NCI-H748 (cell line): Measurements from ENCODE around the gene TAPT1.
A peak's percentile ranks its signal among the peaks of the same experiment; 100 is the strongest.
"Not testable (repeated sequence)": the region's sequence is repeated elsewhere in the genome, so short reads cannot be mapped to it uniquely, and the experiment has no call there.

Source experiments
- DNase-seq: peaks from one replicate; lab custom pipeline; 2025; ENCODE audit not compliant: unreplicated experiment; lab: John Stamatoyannopoulos, UW

TAPT1 gene

DNA sequence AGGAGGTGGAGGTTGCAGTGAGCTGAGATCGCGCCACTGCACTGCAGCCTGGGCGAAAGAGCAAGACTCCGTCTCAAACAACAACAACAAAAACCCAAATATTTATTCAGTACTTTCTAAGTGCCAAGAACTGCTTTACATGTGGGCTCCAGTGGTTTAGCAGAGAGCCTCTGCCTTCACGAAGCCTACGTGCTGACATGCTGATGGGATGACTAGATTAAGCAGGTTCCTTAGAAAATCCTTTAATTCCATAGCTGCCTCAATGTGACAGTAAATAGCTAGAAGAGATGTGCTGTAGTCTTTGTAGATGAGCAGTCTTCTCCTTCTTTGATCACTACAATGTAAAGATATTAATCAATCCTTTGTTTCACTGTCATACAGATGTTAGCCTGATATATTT is 49.6 kb downstream of the TAPT1 start:
- DNase-seq: no peak

DNA sequence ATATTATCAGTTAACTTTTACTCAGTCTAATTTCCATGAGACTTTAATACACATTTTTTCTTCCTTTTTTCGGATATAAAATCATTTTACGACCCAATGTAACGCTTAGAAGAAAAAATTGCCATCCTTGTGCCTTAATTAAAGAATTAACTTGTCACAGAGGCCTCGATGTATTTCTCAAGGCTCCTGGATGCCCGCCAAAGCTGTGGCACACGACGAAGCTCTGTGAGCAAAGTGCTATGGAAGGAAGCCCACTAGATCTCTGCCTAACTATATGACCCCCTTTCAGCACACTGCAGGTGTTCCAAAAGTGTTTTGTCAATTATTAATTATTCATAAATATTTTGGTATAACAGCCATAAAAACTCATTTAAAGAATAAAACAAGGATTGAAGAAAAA is 54.4 kb downstream of the TAPT1 start:
- no peak for DNase-seq

DNA sequence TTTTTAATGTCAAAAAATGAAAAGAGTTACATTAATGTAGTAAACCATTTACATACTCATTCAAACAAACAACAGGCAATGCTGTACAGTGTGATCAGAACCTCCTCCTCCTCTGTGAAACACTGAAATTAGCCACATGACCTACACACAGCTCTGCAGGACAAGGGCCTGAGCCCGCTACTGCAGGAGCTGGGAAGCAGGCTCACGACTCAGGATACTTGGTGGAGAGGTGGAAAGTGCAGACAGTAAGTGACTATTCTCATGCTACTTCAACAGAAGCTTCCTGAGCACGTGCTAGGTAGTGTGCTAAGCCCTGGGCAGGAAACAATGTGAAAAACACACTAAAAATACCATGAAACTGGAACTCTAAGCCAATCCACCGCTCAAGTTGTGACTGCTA is 56.8 kb downstream of the TAPT1 start:
- no peak for DNase-seq

DNA sequence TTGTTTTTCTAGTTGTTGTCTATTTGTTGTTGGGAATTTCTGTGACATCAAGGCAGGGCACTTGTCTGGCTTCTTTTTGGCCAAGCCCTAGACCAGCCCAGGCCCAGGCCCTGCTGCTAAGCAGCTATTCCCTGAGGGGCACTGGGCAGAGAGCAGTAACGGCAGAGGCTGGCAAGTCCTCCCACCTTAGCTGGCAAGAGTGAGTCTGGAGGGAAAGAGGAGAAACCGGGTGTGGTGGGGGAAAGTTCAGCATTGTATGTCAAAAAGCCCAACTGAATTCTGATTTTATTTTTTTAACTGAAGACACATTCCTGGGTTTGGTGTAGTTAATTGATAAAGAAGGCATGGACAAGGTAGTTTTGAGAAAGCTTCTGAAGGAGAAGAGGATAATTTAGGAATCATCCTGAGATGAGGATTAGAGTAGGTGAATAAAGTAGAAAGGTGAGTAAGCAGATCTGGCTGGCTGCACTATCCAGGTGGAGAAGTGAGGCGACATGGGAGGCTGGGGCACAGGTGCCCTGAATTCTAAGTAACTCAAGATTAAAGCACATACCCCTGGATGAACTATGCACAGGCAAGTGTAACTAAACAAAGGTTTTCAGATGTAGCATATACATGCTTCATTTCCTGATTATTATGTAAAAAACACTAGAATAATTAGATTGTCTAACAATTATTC is 57.4 kb downstream of the TAPT1 start:
- no peak for DNase-seq

DNA sequence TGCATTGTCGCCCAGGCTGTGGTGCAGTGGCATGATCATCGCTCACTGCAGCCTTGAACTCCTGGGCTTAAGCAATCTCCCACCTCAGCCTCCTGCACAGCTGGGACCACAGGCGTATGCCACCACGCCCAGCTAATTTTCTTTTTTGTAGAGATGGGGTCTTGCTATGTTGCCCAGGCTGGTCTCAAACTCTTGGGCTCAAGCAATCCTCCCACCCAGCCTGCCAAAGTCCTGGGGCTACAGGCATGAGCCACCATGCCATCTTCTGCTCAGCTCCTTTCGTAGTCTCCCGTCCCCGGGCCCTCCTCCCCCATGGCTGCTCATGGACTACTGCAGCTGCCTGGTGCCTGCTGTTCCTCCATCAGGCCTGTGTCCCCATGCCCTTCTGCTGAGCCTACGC is 58.1 kb downstream of the TAPT1 start:
- no peak for DNase-seq

DNA sequence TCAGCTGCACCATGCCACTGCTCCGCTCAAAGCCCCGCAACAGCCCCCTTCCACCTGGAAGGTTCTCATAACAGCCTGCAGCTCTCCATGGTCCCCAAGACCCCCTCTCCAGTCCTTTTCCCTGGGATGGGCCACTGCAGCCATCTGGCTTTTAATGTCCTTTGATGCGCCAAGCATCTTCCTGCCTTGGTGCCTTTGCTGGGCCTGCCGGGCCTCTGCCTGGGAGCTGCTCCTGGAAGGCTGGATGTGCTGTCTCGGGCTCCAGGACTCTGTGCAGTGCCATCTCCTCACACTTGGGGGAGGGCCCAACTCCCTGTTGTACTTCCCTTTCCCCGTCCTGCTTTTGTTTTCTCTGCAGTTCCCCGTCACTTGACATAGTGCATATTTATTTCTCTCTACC is 60.3 kb downstream of the TAPT1 start:
- DNase-seq: no peak

DNA sequence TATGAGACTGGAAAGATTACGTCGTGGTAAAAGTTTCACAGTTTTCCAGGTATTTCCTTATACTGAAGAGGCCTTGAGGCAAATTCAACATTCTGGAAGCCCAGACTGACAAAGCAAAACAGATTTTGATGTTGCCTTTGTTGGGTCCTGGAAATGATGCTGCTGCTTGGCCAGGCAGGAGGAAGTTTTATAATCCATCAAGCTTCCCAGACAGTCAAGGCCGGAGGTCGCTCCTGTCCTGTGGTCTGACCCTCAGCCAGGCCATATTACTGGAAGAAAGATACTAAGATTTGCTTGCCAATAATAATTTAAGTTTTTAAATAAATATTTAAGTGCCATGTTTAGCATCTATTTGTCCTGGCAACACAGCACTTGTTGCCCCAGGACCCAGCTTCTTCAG is 63.4 kb downstream of the TAPT1 start:
- no peak for DNase-seq

DNA sequence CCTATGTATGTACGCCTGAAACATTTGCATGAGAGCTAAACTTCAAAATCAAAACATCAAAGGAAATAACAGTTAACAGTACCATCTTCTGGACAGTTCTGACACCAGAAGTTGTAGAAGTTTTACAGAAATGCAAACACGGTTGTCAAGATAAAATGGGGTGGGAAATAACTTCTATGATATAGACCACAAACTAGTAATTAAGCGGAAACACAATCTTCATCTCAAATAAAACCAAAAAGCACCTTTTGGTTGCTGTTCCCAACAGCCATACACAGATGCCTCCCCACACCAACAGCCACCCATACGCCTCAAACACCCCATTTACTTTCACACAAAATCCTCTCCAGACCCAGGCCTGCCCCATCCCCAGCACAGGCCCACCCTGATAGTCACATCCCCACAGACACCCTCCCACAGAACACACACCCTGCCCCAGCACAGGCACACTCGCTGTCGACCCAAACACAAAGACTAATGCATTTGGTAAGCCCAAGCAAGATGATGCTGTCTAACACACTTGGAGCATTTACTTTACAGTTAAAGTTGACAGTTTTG is 64.3 kb downstream of the TAPT1 start:
- no peak for DNase-seq

DNA sequence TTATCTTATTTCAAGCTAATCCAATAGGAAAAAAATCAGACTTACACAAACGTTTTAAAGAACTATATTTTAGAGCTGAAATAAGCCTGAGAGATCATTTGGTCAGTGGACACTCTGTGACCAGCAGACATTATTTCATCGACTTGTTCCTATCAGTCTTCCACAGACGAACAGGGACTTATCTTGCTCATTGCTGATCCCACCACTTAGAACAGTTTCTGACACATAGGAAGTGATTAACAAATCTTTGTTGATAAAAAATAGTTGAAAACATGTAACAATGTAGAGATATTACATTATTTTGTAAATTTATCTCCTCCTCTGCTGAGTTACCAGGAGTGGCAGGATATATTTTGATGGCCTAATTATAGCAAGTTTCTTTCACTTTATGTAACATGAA is 65.8 kb downstream of the TAPT1 start:
- DNase-seq: no peak

DNA sequence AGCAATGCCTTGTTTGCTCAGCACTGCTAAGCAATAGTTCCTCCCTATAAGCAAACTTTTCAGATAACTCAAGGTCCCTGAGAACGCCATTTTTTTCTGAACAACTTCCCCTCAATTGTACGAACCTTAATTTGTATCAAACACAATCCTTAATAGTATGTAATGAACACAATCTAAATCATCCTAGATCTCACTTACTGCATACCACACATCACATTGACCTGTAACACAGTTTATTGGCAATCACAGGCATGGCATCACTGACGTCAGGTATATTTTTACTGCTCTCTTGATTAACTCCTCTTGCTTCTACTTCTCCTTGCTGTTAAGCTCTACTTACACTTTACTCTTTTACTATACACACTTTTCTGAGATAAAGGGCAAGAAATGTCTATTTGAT is 67.0 kb downstream of the TAPT1 start:
- DNase-seq: no peak

DNA sequence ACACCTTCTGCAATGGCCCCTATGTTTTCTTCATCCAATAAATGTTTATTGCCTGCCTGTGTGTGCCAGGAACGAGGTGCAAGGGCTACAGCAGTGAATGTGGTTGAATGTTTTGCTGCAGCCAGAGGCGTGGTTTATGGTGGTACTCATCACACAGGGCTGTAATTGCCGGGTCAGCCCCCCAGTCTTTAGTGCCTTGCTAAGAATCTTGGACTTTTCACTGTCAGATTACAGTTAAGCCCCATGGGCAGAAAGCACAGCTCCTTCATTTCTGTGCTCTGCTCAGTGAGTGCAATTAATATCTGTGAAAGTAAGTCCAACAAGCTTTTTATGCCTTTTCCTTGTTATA is 67.8 kb downstream of the TAPT1 start:
- DNase-seq: no peak

DNA sequence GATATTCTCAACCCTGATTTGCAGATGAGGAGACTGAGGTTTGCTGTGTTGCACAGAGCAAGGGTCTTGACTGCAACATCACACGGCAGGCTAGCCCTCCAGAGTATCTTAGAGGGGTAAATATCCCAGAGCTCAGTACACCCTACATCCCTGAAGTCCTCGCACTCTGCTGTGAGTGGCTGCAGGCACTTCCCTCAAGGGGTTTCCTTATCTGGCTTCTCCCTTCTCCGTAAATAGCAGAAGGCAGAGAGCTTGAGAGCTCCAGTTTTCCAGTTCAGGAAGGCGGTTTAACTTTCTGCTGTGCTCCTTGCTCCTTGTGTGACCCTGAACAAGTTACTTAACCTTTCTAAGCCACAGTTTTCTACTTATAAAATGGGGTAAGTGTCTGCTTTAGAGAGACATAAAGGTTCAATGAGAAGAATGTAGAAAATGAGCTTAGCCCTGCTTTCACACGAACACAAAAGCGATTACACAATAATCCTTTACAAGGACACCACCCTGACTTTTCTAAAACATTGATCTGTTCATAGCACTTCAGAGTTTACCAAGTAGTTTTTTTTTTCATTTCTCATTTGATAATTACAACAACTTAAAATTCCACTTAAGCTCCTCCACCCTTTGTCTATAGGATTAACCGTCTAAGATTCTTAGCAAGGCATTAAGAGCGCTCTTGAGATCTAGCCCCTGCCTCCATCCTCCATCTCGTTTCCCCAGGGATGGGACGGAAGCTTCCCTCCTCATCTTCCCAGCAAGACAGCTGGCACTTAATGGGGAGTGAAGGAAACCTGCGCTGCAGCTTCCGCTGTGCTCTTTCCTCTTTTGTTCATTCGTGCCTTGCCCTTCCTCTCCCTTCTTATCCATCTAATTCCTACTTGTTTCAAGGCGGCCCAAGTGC is 68.4 kb downstream of the TAPT1 start:
- DNase-seq: no peak

DNA sequence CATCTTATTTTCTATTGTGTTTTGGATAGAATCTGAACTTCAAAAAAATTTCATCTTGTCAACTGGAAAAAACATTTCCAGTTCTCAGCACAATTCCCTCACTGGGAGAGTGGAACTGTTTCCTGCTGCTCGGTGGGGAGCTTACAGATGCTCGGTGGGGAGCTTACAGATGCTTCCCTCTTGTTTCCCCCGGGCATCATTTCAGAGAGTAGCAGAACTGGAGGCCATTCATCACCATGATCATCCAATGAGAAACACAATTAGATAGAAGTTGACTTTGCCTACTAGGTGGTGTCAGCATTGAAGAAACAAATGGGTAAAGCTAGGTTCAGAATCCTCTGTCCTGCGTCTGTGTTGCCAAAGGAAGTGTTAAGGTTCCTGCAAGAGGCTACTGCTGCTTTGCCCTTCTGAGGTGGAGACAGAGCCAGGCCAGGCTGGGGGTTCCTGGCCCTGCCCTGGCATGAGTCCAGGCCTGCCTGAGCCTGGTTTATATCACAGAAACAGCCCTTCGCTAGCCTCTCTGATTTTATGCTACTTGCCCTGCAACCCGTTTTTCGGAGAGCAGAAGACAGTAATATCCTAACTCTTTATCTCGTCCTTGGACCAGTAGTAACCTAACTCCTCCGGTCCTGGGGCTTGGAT is 70.6 kb downstream of the TAPT1 start:
- no peak for DNase-seq

DNA sequence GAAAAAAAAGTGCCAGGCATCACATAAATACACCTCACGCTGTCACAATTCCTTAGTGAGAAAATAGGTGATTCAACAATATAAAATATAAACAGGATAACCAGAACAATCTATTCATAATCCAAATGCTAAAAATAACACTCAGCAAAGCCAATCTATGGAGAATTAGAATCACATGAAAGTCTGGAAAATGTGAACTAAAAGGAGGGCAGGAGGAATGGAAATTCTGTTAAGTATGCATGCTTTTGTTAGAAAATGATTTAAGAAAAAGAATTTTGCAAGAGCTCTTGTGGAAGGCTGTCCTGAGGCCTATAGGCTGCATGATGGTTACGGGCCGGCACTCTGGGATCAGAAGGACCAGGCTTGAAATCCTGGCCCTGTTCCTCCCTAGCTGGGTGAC is 71.8 kb downstream of the TAPT1 start:
- no peak for DNase-seq

DNA sequence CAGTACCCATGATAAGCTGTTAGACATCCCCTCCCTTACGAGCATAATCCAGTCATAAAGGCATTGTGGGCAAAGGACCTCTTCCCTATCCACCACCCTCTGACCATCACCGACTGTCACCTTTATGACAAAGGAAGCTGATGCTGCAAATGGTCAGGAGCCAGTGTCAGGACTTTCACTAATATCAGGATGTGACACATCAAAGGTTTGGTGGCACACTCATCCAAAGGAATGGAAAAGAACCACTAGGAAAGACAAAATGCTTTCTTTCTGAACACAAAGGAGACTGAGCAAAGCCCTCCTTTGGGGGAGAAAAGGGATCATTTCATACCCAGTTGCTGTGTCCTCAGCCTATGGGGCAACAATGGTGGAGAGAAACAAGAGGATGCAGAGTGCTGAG is 75.6 kb downstream of the TAPT1 start:
- DNase-seq: no peak

DNA sequence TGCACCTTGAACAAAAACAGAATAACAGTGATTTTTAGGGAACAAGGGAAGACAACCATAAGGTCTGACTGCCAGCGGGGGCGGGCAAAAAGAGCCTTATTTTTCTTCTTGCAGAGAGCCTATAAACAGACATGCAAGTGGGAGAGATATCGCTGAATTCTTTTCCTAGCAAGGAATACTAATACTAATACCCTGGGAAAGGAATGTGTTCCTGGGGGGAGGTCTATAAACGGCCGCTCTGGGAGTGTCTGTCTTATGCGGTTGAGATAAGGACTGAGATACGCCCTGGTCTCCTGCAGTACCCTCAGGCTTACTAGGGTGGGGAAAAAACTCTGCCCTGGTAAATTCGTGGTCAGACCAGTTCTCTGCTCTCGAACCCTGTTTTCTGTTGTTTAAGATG is 81.4 kb downstream of the TAPT1 start:
- not testable (repeated sequence) for DNase-seq

DNA sequence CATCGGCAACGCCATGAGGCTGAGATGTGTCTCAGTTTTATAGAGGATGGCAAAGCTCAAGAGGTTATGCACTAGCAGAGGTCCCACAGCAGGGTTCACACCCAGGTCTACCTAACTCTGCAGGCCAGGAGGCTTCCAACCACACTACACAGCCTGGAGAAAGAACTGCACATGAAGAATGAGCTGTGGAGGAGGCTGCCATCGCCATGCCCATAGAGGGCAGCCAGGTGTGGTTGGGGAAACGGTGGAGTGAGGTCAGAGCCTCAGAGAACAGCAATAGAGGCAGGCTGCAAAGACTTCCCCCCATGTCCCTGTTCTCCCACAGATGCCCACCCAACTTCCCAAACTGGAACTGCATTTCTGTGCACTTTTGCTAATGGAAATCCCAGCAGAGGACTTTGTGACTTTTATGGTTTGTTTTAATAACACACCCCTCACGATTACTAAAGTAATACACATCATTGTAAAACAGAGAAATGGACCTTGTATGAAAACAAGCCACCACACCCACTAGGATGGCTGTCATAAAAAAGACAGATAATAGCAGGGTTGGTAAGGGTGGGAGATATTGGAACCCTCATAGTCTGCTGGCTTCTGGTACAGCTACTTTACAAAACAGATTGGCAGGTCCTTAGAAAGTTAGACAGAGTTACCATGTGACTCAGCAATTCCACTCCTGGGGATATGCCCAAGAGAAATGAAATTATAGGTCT is 83.5 kb downstream of the TAPT1 start:
- no peak for DNase-seq

DNA sequence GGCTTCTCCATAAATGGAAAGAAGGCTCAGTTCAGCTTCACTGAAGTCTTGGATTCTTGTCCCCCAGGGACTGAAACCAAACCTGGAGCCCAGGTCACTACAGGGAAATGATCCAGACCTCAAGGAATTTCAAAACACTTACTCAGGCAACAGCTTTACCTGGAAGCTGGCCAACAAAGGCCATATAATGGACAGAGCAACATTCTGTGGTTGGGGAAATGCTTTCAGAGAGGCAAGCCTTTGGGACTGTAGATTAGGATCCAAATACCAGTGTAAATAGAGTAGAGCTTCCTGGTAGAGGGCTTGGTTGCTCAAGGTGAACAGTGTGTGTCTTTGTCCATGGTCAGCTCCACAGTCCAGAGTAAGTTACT is 85.4 kb downstream of the TAPT1 start:
- peak; percentile 2 for DNase-seq

DNA sequence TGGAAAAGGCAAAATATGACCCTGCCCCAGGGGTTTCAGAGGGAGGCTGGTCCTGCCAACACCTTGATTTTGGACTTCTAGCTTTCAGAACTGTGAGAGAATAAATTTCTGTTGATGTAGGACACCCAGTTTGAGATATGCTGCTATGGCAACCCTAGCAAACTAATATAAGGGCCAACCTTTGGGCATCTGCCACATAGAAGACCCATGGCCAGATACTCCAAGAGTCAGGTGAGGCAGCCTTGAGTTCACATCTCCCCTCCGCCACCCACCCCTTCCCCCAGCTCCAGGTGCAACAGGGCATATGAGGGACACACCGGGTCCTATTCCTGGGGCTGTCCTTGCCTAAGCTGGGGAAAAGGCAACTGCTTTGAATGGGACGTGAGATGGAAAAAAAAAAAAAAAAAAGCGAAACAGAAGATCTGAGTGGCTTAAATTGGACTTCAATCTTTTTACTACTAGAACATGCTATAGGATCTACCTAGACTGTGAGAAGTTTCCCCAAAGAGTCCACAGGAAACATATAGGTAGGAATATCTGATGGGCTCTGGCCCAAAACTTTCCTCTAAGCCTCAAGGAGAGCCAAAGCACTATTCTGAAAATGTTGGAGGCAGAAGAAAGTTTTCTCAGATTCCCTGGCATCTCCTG is 85.9 kb downstream of the TAPT1 start:
- DNase-seq: no peak

DNA sequence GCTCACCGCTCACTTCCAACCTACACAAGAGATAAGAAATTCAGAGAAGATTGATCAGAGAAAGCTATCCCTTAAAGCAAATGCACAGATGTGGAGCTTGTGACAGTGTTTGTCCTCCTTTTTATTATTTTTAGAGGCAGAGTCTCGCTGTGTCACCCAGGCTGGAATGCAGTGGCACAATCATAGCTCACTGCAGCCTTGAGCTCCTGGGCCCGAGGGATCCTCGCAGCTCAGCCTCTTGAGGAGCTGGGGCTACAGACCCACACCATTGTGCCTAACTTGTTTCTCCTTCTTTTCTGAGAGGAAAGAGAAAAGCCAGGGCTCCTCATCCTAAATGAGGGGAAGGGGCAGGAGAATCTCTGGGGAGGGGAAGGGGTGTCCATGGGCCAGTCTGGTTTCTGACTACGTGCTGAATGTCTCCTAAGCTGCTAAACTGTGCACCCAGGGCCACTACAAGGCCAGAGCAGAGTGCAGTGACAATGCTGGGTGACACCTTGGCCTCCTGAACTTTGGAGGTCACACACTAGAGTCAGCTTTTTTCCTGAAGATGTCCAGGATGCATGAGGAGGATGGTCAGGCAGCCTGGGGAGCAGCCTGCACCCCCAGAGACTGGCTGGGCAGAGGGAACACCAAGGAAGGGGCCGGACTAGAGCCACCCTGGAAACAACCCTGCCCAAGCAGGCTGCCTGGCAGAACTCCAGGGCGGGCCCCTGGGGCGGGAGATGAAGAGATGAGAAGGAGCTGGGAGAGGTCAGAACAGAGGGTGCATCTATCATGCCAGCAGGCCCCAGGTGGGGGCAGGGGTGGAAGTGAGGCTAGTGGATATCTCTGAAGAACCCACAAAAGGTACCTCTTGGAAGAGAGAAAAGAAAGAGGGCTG is 87.0 kb downstream of the TAPT1 start:
- DNase-seq: no peak
